Thyroid gland (tissue), 4 donors: ENCODE data around the gene LDHAL6B.

Source experiments
- CTCF ChIP-seq, 6 experiments: fragments of 200-600 bp in 3 of 6; fragments of 450-650 bp in 3 of 6; sonication (generic) in 3 of 6; IDR thresholded peaks; one replicate each; pipeline ENCODE4 v1.5.1; 2016 to 2019; ENCODE audit warnings: antibody characterized with exemption in 6 of 6, mild to moderate bottlenecking in 2 of 6, inconsistent platforms in 1 of 6, moderate library complexity in 1 of 6
- POLR2A ChIP-seq, 2 donors: fragments of 450-650 bp; IDR thresholded peaks; one replicate each; pipeline ENCODE4 v1.6.1; 2017; ENCODE audit warnings: antibody characterized with exemption in 2 of 2, mild to moderate bottlenecking in 2 of 2, moderate library complexity in 1 of 2

- TF ChIP-seq CTCF (IDR thresholded peaks at IDR 0.05) (no peak), POLR2A (IDR thresholded peaks at IDR 0.05) (no peak)
Observed at GRCh38 chr15:59221511-59222505, 15.2 kb downstream of the LDHAL6B start.
